HG03064 (cell line): ENCODE data around the gene ESR1.
"Not testable (repeated sequence)": the region's sequence is repeated elsewhere in the genome, so short reads cannot be mapped to it uniquely, and the experiment has no call there.

Experiments
- ATAC-seq: cut with Tn5 transposase; IDR thresholded peaks from one replicate; pipeline ENCODE4 v1.9.1; 2021; ENCODE audit warnings: low read depth; ENCODE audit not compliant: unreplicated experiment

The ESR1 gene

GRCh38 chr6:152122434-152122833 is 315.0 kb downstream of the ESR1 start:
- no peak for ATAC-seq

- ATAC-seq = no peak
These were observed 315.6 kb downstream of the ESR1 start for GRCh38 chr6:152123076-152123475.

GRCh38 chr6:152124429-152125074 is 317.1 kb downstream of the ESR1 start:
- peak; percentile 70 for ATAC-seq

- ATAC-seq = no peak
These were observed 320.1 kb downstream of the ESR1 start for GRCh38 chr6:152127432-152128165.

- no peak for ATAC-seq
These were observed 322.2 kb downstream of the ESR1 start for GRCh38 chr6:152129691-152130151.

- no peak for ATAC-seq
These were observed 323.0 kb downstream of the ESR1 start for GRCh38 chr6:152130441-152130840.

GRCh38 chr6:152135755-152136448 is 328.4 kb downstream of the ESR1 start:
- no peak for ATAC-seq

- ATAC-seq = no peak
These were observed 329.0 kb downstream of the ESR1 start for GRCh38 chr6:152136449-152136825.

- not testable (repeated sequence) for ATAC-seq
These were observed 330.9 kb downstream of the ESR1 start for GRCh38 chr6:152138344-152138743.

GRCh38 chr6:152142105-152142504 is 334.6 kb downstream of the ESR1 start:
- ATAC-seq = no peak

- ATAC-seq = no peak
These were observed 335.9 kb downstream of the ESR1 start for GRCh38 chr6:152143359-152143758.

GRCh38 chr6:152146385-152146784 is 338.9 kb downstream of the ESR1 start:
- no peak for ATAC-seq

- ATAC-seq = no peak
These were observed 339.8 kb downstream of the ESR1 start for GRCh38 chr6:152147269-152147668.

- ATAC-seq = no peak
These were observed 340.9 kb downstream of the ESR1 start for GRCh38 chr6:152148412-152148811.

GRCh38 chr6:152150196-152150595 is 342.7 kb downstream of the ESR1 start:
- ATAC-seq = no peak

GRCh38 chr6:152151920-152152319 is 344.4 kb downstream of the ESR1 start:
- no peak for ATAC-seq

- no peak for ATAC-seq
These were observed 347.3 kb downstream of the ESR1 start for GRCh38 chr6:152154559-152155356.

GRCh38 chr6:152155792-152156191 is 348.3 kb downstream of the ESR1 start:
- no peak for ATAC-seq

- ATAC-seq = peak; percentile 90
These were observed 352.9 kb downstream of the ESR1 start for GRCh38 chr6:152160346-152160745.

- ATAC-seq = no peak
These were observed 354.0 kb downstream of the ESR1 start for GRCh38 chr6:152161501-152161900.

GRCh38 chr6:152164957-152165356 is 357.5 kb downstream of the ESR1 start:
- ATAC-seq = no peak
